Measurements from ENCODE around the gene PODN.

Gene PODN

GRCh38 chr1:53084589-53084971 is 22.6 kb downstream of the PODN start:
- no peak for DNase-seq (ENCODE audit: low read depth in 1 of 2, low spot score in 1 of 2)
- H3K4me3 ChIP-seq (replicated peaks; ENCODE audit: insufficient read depth, low read length), result no peak overlapping the region
- no peaks in the 10 kb centered on the region for H3K27me3 ChIP-seq (ENCODE audit: insufficient read depth, poor library complexity, severe bottlenecking)
- no peak for TF ChIP-seq POLR2AphosphoS5 (IDR thresholded peaks at IDR 0.05; ENCODE audit: low read depth)
- TF ChIP-seq REST (IDR thresholded peaks at IDR 0.05; ENCODE audit: insufficient replicate concordance, low read depth), result no peak
- no peak for TF ChIP-seq CTCF (IDR thresholded peaks at IDR 0.05; ENCODE audit: insufficient read depth, low read length)
- TF ChIP-seq SPI1 (IDR thresholded peaks at IDR 0.05; ENCODE audit: borderline replicate concordance, low read depth), result no peak
- no peak for TF ChIP-seq GABPA (IDR thresholded peaks at IDR 0.05; ENCODE audit: low read depth)
- no peak overlapping the region for H3K27ac ChIP-seq (replicated peaks)

- no peaks in the 10 kb centered on the region for H3K27me3 ChIP-seq (ENCODE audit: insufficient read depth, poor library complexity, severe bottlenecking)
- no peak overlapping the region for H3K27ac ChIP-seq (replicated peaks)
- TF ChIP-seq CTCF (IDR thresholded peaks at IDR 0.05; ENCODE audit: insufficient read depth, low read length) (no peak), REST (IDR thresholded peaks at IDR 0.05; ENCODE audit: insufficient replicate concordance, low read depth) (no peak), SPI1 (IDR thresholded peaks at IDR 0.05; ENCODE audit: borderline replicate concordance, low read depth) (no peak), POLR2AphosphoS5 (IDR thresholded peaks at IDR 0.05; ENCODE audit: low read depth) (no peak), GABPA (IDR thresholded peaks at IDR 0.05; ENCODE audit: low read depth) (no peak)
- no peak for DNase-seq (ENCODE audit: low read depth in 1 of 2, low spot score in 1 of 2)
- no peak overlapping the region for H3K4me3 ChIP-seq (replicated peaks; ENCODE audit: insufficient read depth, low read length)
Measured at GRCh38 chr1:53085405-53085804, 23.4 kb downstream of the PODN start.

- H3K27me3 ChIP-seq (ENCODE audit: insufficient read depth, poor library complexity, severe bottlenecking), result no peaks in the 10 kb centered on the region
- no peak for DNase-seq (ENCODE audit: low read depth in 1 of 2, low spot score in 1 of 2)
- no peak overlapping the region for H3K4me3 ChIP-seq (replicated peaks; ENCODE audit: insufficient read depth, low read length)
- no peak overlapping the region for H3K27ac ChIP-seq (replicated peaks)
- TF ChIP-seq CTCF (IDR thresholded peaks at IDR 0.05; ENCODE audit: insufficient read depth, low read length) (no peak), POLR2AphosphoS5 (IDR thresholded peaks at IDR 0.05; ENCODE audit: low read depth) (no peak), SPI1 (IDR thresholded peaks at IDR 0.05; ENCODE audit: borderline replicate concordance, low read depth) (no peak), GABPA (IDR thresholded peaks at IDR 0.05; ENCODE audit: low read depth) (no peak), REST (IDR thresholded peaks at IDR 0.05; ENCODE audit: insufficient replicate concordance, low read depth) (no peak)
Measured at GRCh38 chr1:53086491-53087070, 24.6 kb downstream of the PODN start.

All from HL-60 (cell line).